Measurements from ENCODE around the gene ADH6.
"Not testable (repeated sequence)": the region's sequence is repeated elsewhere in the genome, so short reads cannot be mapped to it uniquely, and the experiment has no call there.

ADH6 gene

DNA sequence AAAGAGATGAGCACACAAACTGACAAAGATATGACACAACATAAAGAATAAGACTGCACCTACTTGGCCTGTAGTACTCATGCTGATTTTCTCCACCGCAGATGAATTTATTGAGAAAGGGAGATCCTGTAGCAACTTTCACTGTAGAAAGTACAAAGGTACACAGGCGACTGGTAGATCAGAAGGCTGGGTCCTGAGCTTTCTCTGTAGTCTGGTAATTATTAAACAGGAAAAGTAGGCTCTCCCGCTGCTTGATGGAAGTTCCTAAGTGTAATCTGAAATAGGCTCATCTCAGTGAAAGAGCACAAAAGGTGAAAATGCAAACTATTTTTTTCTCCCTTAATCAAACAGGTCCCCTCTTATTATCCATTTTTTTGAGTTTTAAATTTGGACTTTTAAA, at the start of gene ADH6:
Gene ADH6, minus strand, starts transcription at position 175 of the 400 bp plus-strand sequence. Its CDS starts 94 bp downstream, at position 81.
- DNase-seq, result no peak

GRCh38 chr4:99264927-99265326, 45.9 kb upstream of the ADH6 start:
- DNase-seq, result no peak

- DNase-seq, result no peak
Measured at GRCh38 chr4:99252746-99253145, 33.7 kb upstream of the ADH6 start.

DNA sequence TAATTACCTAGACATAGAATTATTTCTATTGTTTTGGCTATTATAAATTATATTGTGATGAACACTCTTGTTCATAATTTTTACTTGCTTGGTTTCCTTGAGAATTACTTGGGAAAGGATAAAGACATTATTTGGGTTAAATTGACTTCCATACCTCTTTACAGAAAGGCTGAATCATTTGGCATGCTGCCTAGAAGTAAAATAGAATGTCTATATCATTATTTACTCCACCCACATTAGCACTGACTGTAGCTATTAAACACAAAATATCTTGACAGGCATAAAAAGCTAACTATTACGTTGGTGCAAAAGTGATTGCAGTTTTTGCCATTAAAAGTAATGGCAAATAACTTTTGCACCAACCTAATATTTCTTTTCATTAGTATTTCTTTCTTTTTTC, 29.7 kb upstream of the ADH6 start:
- DNase-seq, result no peak

DNA sequence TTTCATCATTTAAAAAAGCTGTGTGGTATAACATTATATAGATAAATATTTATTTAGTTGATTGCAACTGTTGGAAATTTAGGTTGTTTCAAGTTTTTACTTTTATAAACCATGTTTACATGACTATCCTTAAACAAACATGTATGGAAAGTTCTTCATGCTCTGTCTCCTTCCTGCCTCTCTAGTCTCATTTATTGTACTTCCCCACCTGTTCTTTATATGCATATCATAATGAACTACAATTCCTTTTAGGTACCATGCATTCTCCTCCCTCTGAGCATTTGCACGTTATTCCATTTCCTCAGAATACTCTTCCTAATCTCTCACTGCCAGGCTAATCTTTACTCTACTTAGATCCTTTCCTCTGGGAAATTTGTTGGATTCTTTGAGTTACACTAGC, 16.9 kb upstream of the ADH6 start:
- DNase-seq, result no peak

GRCh38 chr4:99234331-99235010, 15.4 kb upstream of the ADH6 start:
- no peak for DNase-seq

DNA sequence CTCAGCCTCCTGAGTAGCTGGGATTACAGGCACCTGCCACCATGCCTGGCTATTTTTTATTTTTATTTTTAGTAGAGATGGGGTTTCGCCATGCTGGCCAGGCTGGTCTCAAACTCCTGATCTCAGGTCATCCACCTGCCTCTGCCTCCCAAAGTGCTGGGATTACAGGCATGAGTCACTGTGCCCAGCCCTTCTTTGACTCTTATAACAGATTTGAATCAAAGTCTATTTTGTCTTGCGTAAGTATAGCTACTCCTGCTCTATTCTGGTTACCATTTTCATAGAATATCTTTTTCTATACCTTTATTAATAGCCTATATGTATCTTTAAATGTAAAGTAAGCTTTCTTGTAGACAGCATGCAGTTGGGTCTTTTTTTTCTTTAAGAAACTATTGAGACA, 14.4 kb upstream of the ADH6 start:
- DNase-seq, result not testable (repeated sequence)

- not testable (repeated sequence) for DNase-seq
Measured at GRCh38 chr4:99228706-99229105, 9.7 kb upstream of the ADH6 start.

DNA sequence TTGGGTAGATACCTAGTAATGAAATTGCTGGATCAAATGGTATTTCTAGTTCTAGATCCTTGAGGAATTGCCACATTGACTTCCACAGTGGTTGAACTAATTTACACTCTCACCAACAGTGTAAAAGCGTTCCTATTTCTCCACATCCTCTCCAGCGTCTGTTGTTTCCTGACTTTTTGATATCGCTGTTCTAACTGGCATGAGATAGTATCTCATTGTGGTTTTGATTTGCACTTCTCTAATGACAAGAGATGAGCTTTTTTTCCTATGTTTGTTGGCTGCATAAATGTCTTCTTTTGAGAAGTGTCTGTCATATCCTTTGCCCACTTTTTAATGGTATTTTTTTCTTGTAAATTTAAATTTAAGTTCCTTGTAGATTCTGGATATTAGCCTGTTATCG, 8.6 kb upstream of the ADH6 start:
- not testable (repeated sequence) for DNase-seq

DNA sequence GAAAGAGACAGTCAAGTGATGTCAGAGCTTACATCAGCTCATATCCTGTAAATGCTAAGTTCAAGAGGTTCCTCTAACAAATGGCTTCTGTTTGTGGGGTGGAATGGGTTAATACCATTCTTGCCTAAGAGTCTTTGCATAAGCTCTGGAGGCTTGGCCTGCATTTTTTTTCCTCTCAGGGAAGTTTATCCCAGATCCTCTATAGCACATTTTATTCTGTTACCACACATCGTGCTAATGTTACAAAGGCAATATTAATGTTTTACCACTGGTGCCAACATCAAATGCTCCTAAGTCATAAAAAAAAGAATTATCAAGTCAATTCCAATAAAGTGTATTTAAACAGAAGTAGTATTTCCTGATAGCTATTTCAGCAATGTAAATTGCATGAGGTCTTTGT, 2.9 kb upstream of the ADH6 start:
- DNase-seq, result no peak

GRCh38 chr4:99219479-99219878, 433 bp upstream of the ADH6 start:
- no peak for DNase-seq

DNA sequence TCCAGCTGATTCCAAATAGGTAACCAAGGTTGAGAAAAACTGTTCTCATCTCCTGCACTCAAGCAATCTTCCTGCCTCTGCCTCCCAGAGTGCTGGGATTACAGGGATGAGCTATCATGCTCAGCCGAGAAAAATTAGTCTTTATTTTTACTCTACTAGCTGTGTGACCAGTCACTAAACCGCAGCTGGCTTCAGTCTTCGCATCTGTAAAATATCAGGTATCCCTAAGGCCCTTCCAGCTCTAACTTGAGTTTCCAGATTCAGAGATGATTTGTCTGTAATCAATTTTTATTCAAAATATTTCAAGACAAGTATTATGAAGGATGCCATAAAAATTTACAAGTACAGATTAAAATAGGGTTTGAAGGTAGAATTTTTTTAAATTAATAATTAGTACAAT, 3.5 kb downstream of the ADH6 start:
- no peak for DNase-seq

GRCh38 chr4:99210789-99211188, 8.3 kb downstream of the ADH6 start:
- no peak for DNase-seq

- no peak for DNase-seq
Measured at GRCh38 chr4:99209671-99210070, 9.4 kb downstream of the ADH6 start.

DNA sequence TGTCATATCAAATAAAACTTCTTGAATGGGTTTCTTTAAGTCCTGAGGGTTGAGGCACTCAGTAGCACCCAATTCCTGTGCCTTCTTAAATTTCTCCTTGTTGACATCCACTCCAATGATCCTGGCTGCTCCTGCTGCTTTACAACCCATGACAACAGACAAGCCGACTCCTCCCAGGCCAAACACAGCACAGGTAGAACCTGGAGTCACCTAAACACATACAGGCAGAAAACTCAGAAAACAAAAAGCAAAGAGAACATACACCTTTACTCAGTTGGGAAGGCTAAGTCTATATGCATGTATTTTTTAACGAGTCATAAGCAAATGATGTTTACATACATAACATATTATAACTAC, 10.3 kb downstream of the ADH6 start:
- DNase-seq, result no peak

DNA sequence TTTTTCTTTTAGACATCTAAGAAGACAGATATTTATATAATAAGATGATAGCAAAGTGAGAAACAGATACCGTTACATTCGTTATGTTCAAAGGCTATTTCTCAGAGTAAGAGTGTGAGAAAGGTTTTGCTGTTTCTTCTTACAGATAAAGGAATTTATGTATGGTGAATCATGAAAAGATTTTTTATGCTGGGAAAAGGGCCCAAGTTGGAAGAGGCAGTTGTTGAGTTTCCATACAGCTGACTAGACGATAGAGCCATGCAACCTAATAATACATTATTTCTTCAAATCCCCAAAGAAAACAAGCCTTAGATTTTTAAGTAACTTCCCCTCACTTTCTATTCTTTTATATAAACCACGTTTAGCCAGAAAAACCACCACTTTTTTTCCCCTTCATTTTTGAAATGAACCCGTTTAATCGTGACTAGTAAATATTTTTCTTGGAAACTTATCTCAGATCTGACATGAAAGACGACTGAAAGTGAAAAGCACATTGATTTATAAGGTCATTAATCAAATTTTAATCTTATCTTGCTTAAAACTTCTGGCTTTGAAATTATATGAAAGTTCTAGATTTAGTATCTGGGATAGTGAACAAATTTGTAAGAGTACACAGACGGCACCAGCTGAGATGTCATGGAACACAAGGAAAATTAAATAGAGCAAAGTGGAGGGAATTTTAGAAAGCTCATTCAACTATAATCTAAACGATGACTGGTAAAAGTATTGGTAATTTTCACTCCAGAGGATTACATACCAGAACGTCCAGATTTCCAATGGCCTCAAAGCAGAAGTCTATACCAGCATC, 10.9 kb downstream of the ADH6 start:
- no peak for DNase-seq

- no peak for DNase-seq
Measured at GRCh38 chr4:99207069-99207743, 11.8 kb downstream of the ADH6 start.

DNA sequence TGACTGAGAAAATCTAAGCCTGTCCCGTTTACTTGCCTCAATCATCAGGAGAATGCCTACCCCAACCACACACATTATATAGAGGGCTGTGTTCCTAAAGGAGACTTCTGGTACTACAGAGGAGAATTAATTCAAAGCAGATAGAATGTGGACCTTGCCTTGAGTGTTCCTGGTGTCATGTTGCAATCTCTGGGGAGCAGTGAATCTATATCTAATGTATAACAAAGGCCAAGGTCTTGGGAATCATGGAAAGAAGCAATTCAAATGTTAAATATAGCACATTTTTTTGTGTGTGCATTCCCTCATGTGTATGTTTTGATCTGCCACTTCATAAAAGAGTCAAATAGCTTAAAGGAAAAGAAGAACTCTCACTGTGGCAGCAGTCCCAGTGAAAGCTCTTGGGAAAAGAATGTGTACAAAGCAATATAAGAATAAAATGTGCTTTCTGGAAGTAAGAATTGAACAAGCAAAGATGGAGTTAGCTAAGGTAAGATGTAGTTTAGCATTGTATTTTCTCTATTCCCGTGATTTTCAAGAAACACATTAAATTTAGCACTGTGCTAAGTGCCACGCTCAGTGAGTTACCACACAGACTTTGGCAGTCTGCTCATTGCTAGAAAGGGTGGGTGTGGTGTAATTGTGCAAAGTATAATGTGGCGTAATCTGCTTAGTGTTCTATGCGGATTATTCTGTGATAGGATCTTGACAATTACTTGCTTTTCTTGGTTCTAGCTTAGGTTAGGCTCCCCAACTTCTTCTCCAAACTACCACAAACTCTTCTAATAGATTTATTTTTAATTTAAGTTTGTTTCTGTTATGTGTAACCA, 13.7 kb downstream of the ADH6 start:
- no peak for DNase-seq

DNA sequence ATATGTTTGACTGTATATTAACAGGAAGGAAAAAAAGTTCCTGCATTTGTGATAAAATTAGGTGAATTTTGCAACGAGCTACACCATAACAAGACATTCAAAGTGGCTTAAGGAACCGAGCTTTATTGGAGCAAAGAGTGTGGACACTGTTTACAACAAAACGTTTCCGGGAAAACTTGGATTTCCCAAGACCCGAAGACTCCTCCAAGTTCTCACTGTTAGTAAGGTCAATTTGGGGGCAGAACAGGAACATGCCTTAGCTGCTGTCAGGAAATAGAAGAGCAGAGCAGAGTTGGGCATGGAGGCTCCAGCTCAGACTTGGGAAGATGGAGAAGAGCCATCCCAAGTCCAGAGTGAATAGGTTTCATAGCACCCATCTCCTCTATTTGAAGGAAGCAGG, 16.5 kb downstream of the ADH6 start:
- DNase-seq, result no peak

- no peak for DNase-seq
Measured at GRCh38 chr4:99202094-99202493, 17.0 kb downstream of the ADH6 start.

GRCh38 chr4:99201690-99202089, 17.4 kb downstream of the ADH6 start:
- no peak for DNase-seq

- DNase-seq, result no peak
Measured at GRCh38 chr4:99200138-99200537, 18.9 kb downstream of the ADH6 start.

DNA sequence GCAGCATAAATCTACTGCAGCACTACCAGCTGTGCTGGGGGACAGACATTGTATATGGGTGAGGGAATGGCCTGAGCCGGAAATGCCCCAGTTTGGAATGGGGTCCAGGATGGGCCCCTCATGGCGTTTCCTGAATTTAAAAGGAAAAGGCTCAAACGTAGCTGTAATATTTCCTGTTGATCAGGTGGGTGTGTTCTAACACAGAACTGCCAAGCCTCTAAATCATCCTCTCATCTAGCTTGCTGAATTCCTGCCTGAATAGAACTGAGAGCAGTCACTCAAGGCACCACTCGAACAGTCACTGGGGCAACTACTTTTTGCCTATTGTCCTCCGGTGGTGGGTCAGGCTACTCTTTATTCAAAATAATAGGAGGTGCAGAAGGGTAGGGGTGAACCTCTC, 28.7 kb downstream of the ADH6 start:
- DNase-seq, result no peak

Measured in activated T-cell treated with anti-CD3 and anti-CD28 coated beads, Interleukin-2, amount 50 U/mL, for 1 hour (primary cell).